Endothelial cell of umbilical vein (primary cell): ENCODE measurements around the gene LPCAT3. TPM values are rescaled to one million over a fixed set of nuclear protein-coding genes. Genes with fewer than 3 reads are reported as not detected.
A peak's percentile ranks its signal among the peaks of the same experiment; 100 is the strongest.

ENCODE experiments used
- BruUV-seq: library from RNA; stranded (reverse); fragments of 400-500 nt; replicated peaks from 2 replicates; lab custom pipeline; 2021; lab: Mats Ljungman, UMichigan
- CTCF ChIA-PET: fragments of 300-600, 350-600 bp; sonication (Branson Sonifier 250); formaldehyde crosslinking; loops from one replicate; lab custom pipeline; 2021; ENCODE audit warnings: antibody characterized with exemption, inconsistent platforms; lab: Charles Lee
- POLR2A ChIA-PET: fragments of 300-600, 350-600 bp; sonication (Branson Sonifier 250); formaldehyde crosslinking; loops from one replicate; lab custom pipeline; 2021; ENCODE audit warnings: antibody characterized with exemption, inconsistent platforms; lab: Charles Lee
- DNase-seq: peaks from one replicate; pipeline ENCODE4 v3.0.0-alpha.2; 2011; ENCODE audit warnings: low read depth, low spot score
- FAIRE-seq: peaks from 2 replicates; lab custom pipeline; 2011; peaks lifted over from hg19 to GRCh38; lab: Jason Lieb, UNC
- H2AFZ ChIP-seq: 2 replicates; pipeline ENCODE4 v1.6.0; 2012; ENCODE audit warnings: low read depth, low read length, control low read depth, inconsistent platforms
- H3K27ac ChIP-seq: 2 replicates; pipeline ENCODE4 v1.5.1; 2011; ENCODE audit warnings: low read depth, mild to moderate bottlenecking, control low read depth, low read length, moderate library complexity; ENCODE audit not compliant: insufficient read depth
- H3K27me3 ChIP-seq, 2 experiments: 2 replicates each; pipeline versions ENCODE4 v1.6.0 to v1.6.1; 2011; ENCODE audit warnings: low read length in 2 of 2, mixed read lengths in 1 of 2; ENCODE audit not compliant: control insufficient read depth in 2 of 2, insufficient read depth in 2 of 2
- H3K36me3 ChIP-seq, 2 experiments: 2 replicates in 1 of 2; 3 replicates in 1 of 2; pipeline ENCODE4 v1.5.1; 2011; ENCODE audit warnings: low read length in 2 of 2, mild to moderate bottlenecking in 1 of 2, moderate library complexity in 1 of 2; ENCODE audit not compliant: control insufficient read depth in 2 of 2, insufficient read depth in 2 of 2; ENCODE audit errors: extremely low read depth in 1 of 2
- H3K4me1 ChIP-seq: 3 replicates; pipeline ENCODE4 v1.5.1; 2011; ENCODE audit warnings: mild to moderate bottlenecking, low read length; ENCODE audit not compliant: control insufficient read depth, insufficient read depth; ENCODE audit errors: extremely low read depth
- H3K4me2 ChIP-seq: 2 replicates; pipeline ENCODE4 v1.6.1; 2011; ENCODE audit warnings: low read length, control low read depth, mixed read lengths; ENCODE audit not compliant: insufficient read depth
- H3K4me3 ChIP-seq, 3 experiments: fragments of 200-600 bp in 1 of 3; sonication (generic), shearing (Covaris generic) in 1 of 3; replicated peaks in 1 of 3; 2 replicates each; pipeline ENCODE4 v1.5.1; 2011 to 2016; ENCODE audit warnings: control low read depth in 3 of 3, low read length in 3 of 3, mild to moderate bottlenecking in 2 of 3, inconsistent platforms in 1 of 3, low read depth in 1 of 3, moderate library complexity in 1 of 3; ENCODE audit not compliant: insufficient read depth in 1 of 3
- H3K79me2 ChIP-seq: 2 replicates; pipeline ENCODE4 v1.6.0; 2012; ENCODE audit warnings: low read length, inconsistent platforms; ENCODE audit not compliant: control insufficient read depth, insufficient read depth
- H3K9ac ChIP-seq: replicated peaks from 2 replicates; pipeline ENCODE3; 2011; ENCODE audit warnings: low read length, control low read depth; ENCODE audit not compliant: insufficient read depth; ENCODE audit errors: extremely low read depth
- H3K9me1 ChIP-seq: replicated peaks from 3 replicates; pipeline ENCODE4 v1.6.0; 2011; ENCODE audit warnings: mild to moderate bottlenecking, low read length; ENCODE audit not compliant: control insufficient read depth, insufficient read depth; ENCODE audit errors: extremely low read depth
- H3K9me3 ChIP-seq: replicated peaks from 2 replicates; pipeline ENCODE4 v1.5.1; 2012; ENCODE audit warnings: low read length, inconsistent platforms; ENCODE audit not compliant: control insufficient read depth, insufficient read depth
- H4K20me1 ChIP-seq: replicated peaks from 2 replicates; pipeline ENCODE3; 2011; ENCODE audit warnings: mild to moderate bottlenecking, low read length; ENCODE audit not compliant: control insufficient read depth, insufficient read depth; ENCODE audit errors: extremely low read depth
- EZH2 ChIP-seq: IDR thresholded peaks from 2 replicates; pipeline ENCODE4 v1.6.1; 2012; ENCODE audit warnings: borderline replicate concordance, low read depth, mild to moderate bottlenecking, moderate library complexity, low read length, inconsistent platforms; ENCODE audit not compliant: severe bottlenecking
- FOS ChIP-seq: IDR thresholded peaks from 2 replicates; pipeline ENCODE4 v1.6.1; 2011; ENCODE audit warnings: mild to moderate bottlenecking, low read length, moderate library complexity, borderline replicate concordance; ENCODE audit not compliant: insufficient read depth
- MYC ChIP-seq: IDR thresholded peaks from one replicate; pipeline ENCODE4 v1.6.1; 2011; ENCODE audit warnings: mild to moderate bottlenecking, low read depth, low read length
- dilution Hi-C: fragments of 300-500 bp; cut with MboI; formaldehyde crosslinking; loops from one replicate; pipeline ENCODE4 v1.15.0; 2019; ENCODE audit warnings: low sequenced_read_pairs; ENCODE audit not compliant: extremely low pct_ligation_motif_present
- intact Hi-C: fragments of 100-400 bp; cut with micrococcal nuclease; formaldehyde crosslinking; loops from one replicate; pipeline ENCODE4 v1.10.0; 2022
- polyA plus RNA-seq, 4 experiments: library from polyadenylated mRNA; depleted of rRNA in 3 of 4; stranded (reverse) in 3 of 4; unstranded in 1 of 4; fragments of >200 nt; gene quantifications; 2 replicates each; pipeline versions ENCODE4 v1.2.1 to v1.2.3, GENCODE V29; 2011 to 2012; ENCODE audit warnings: missing spikeins in 1 of 4
- total RNA-seq: library from RNA; stranded (reverse); gene quantifications from 2 replicates; pipeline ENCODE4 v1.2.3, GENCODE V29; 2021
- TF ChIP-seq, protein P1 (sequence below), 2 donors: IDR thresholded peaks; 1 replicate in 1 of 2; 2 replicates in 1 of 2; pipeline ENCODE4 v1.5.1; 2011; ENCODE audit warnings: low read length in 2 of 2, mild to moderate bottlenecking in 2 of 2, moderate library complexity in 2 of 2, control low read depth in 1 of 2, inconsistent platforms in 1 of 2, low read depth in 1 of 2; ENCODE audit not compliant: insufficient read depth in 1 of 2; ENCODE audit errors: extremely low read depth in 1 of 2
- TF ChIP-seq, protein P2 (sequence below): IDR thresholded peaks from 2 replicates; pipeline ENCODE4 v1.6.1; 2011; ENCODE audit not compliant: insufficient read depth, insufficient read length

The LPCAT3 gene
- total and polyA plus RNA-seq, 2 donors (not counting 3 experiments of a cell fraction or from before 2014, with no cell fraction given): 29.5 to 36.0 TPM

DNA sequence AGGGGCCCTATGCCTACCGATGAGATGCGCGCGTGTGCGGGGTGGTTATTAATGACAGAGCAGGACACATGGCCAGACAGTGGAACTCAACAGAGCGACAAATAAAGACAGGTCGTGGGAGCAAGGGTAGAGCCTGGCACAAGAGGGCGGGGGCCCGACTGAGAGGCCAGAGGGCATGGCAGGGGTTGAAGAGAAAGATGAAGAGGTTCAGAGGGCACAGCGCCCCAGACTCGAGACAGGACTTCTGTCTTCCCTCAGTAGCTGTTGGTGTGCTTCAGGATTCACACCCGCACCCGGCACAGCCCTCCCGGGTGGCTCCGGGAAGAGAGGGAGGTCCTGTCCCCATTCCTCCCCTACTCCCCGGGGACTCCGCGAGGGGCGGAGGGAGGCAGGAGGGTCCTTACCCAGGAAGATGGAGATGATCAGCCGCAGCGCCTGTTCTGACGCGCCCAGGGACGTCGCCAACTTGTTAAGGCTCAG, 366 bp downstream of the LPCAT3 start:
- H3K4me1 ChIP-seq: peaks cover 10% of the 10 kb centered on the region
- no peaks in the 10 kb centered on the region for H3K9me3 ChIP-seq
- no peaks in the 10 kb centered on the region for H3K27me3 ChIP-seq
- peak overlapping the region; percentile 74 for H3K9ac ChIP-seq
- H3K9me1 ChIP-seq: no peaks in the 10 kb centered on the region
- no peak for TF ChIP-seq EZH2
- TF ChIP-seq, protein P1, sequence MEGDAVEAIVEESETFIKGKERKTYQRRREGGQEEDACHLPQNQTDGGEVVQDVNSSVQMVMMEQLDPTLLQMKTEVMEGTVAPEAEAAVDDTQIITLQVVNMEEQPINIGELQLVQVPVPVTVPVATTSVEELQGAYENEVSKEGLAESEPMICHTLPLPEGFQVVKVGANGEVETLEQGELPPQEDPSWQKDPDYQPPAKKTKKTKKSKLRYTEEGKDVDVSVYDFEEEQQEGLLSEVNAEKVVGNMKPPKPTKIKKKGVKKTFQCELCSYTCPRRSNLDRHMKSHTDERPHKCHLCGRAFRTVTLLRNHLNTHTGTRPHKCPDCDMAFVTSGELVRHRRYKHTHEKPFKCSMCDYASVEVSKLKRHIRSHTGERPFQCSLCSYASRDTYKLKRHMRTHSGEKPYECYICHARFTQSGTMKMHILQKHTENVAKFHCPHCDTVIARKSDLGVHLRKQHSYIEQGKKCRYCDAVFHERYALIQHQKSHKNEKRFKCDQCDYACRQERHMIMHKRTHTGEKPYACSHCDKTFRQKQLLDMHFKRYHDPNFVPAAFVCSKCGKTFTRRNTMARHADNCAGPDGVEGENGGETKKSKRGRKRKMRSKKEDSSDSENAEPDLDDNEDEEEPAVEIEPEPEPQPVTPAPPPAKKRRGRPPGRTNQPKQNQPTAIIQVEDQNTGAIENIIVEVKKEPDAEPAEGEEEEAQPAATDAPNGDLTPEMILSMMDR (IDR thresholded peaks at IDR 0.05; ENCODE audit: extremely low read depth in 1 of 2, insufficient read depth in 1 of 2, low read depth in 1 of 2, low read length in 2 of 2): no peak
- TF ChIP-seq, protein P2, sequence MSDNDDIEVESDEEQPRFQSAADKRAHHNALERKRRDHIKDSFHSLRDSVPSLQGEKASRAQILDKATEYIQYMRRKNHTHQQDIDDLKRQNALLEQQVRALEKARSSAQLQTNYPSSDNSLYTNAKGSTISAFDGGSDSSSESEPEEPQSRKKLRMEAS: no peak
- TF ChIP-seq MYC: no peak
- no peak for TF ChIP-seq FOS
- H3K36me3 ChIP-seq: no peaks in the 10 kb centered on the region
- H3K27ac ChIP-seq: peak overlapping the region; percentile 64
- H2AFZ ChIP-seq: peak overlapping the region; percentile 100
- no peaks in the 10 kb centered on the region for H3K79me2 ChIP-seq
- peak overlapping the region; percentile 92 for H3K4me2 ChIP-seq
- BruUV-seq: no TSS peak
- H4K20me1 ChIP-seq: no peaks in the 10 kb centered on the region
- POLR2A ChIA-PET: interaction anchor here (1.2 kb wide), 1 partner anchor 74 kb away, joined by 6 read pairs; the partner anchor contains the start of genes C12orf57 and RNU7-1
- FAIRE-seq: no peak
- intact Hi-C loops (loop anchor here (1.0 to 2.0 kb wide), 6 partner anchors 25 to 171 kb away; partner anchors contain the start of genes C12orf57, C1R, C1RL and EMG1), dilution Hi-C loops (no loop called here)
- peak overlapping the region; percentile 72 to 98 (median 97) for H3K4me3 ChIP-seq
- no peak for DNase-seq
- CTCF ChIA-PET: interaction anchor here (0.8 to 1.3 kb wide), 10 partner anchors 8 to 95 kb away, joined by 3 to 7 read pairs (median 4); no protein-coding TSS in a partner anchor
